Endothelial cell (in vitro differentiated cells): Measurements from ENCODE around the gene POLE. TPM values are rescaled to one million over a fixed set of nuclear protein-coding genes. Genes with fewer than 3 reads are reported as not detected.

Experiments used
- DNase-seq: peaks from one replicate; pipeline ENCODE4 v3.0.0; 2021; ENCODE audit warnings: low spot score
- H3K27ac Mint-ChIP-seq: one replicate; pipeline ENCODE4 v1.8.0; 2021; ENCODE audit warnings: mixed read lengths, inconsistent platforms; ENCODE audit not compliant: unreplicated experiment
- H3K27me3 Mint-ChIP-seq: one replicate; pipeline ENCODE4 v1.8.0; 2021; ENCODE audit warnings: mild to moderate bottlenecking, moderate library complexity, mixed read lengths, inconsistent platforms; ENCODE audit not compliant: unreplicated experiment
- H3K36me3 Mint-ChIP-seq: one replicate; pipeline ENCODE4 v1.8.0; 2021; ENCODE audit warnings: mild to moderate bottlenecking, low read depth, mixed read lengths, inconsistent platforms; ENCODE audit not compliant: unreplicated experiment
- H3K4me1 Mint-ChIP-seq: one replicate; pipeline ENCODE4 v1.8.0; 2021; ENCODE audit warnings: mild to moderate bottlenecking, mixed read lengths, inconsistent platforms; ENCODE audit not compliant: unreplicated experiment
- H3K4me3 Mint-ChIP-seq: one replicate; pipeline ENCODE4 v1.8.0; 2021; ENCODE audit warnings: mild to moderate bottlenecking, mixed read lengths, inconsistent platforms; ENCODE audit not compliant: unreplicated experiment
- H3K9me3 Mint-ChIP-seq: one replicate; pipeline ENCODE4 v1.8.0; 2021; ENCODE audit warnings: mixed read lengths, inconsistent platforms; ENCODE audit not compliant: unreplicated experiment
- CTCF ChIP-seq: fragments of 200-600 bp; sonication (generic); IDR thresholded peaks from one replicate; pipeline ENCODE4 v1.5.0; 2021; ENCODE audit warnings: antibody characterized with exemption; ENCODE audit not compliant: unreplicated experiment
- total RNA-seq: library from RNA; stranded (reverse); fragmentation: NEBNext Ultra II Directional; extraction: Animal tissue kit (Norgen Biotek cat#: 25700); gene quantifications from one replicate; pipeline ENCODE4 v1.2.1, GENCODE V29; 2021; ENCODE audit not compliant: unreplicated experiment

POLE gene
- total RNA-seq, 1 donor from 2014 or later, result 137 TPM

GRCh38 chr12:132711080-132711843, 24.1 kb upstream of the POLE start:
- Mint-ChIP-seq H3K4me3 (peak overlapping the region; percentile 89), H3K4me1 (peaks cover 8% of the 10 kb centered on the region), H3K27me3 (peaks cover 17% of the 10 kb centered on the region), H3K27ac (no peak overlapping the region), H3K36me3 (peaks cover 15% of the 10 kb centered on the region), H3K9me3 (no peaks in the 10 kb centered on the region)
- peak; percentile 33 for DNase-seq
- TF ChIP-seq CTCF, result no peak

- peak; percentile 81 for DNase-seq
- Mint-ChIP-seq H3K27ac (peak within 1 kb of the TSS; percentile 92), H3K27me3 (peaks cover 17% of the 10 kb centered on the region), H3K9me3 (no peaks in the 10 kb centered on the region), H3K4me1 (peaks cover 8% of the 10 kb centered on the region), H3K36me3 (peaks cover 15% of the 10 kb centered on the region), H3K4me3 (peak within 1 kb of the TSS; percentile 98)
- no peak for TF ChIP-seq CTCF
Measured at GRCh38 chr12:132710405-132711079, 23.4 kb upstream of the POLE start, which contains the start of gene PGAM5. TSS of gene PGAM5 (plus strand) at chr12:132710842. CDS start at chr12:132710877, 35 bp downstream.

DNA sequence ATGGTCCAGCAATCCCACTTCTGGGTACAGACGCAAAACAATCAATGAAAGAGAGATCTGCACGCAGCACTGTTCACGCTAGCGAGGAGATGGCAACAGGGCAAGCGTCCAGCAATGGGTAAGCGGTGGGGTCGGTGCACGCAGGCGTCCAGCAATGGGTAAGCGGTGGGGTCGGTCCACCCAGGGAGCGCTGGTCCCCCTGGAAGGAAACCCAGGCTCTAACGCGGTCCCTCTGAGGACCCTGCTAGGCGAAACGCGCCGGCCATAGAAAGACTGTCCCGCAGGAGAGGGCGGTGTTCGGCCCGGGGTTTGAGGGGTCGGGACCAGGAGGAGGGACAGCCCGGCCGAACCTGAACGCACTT, 22.9 kb upstream of the POLE start:
- no peak for TF ChIP-seq CTCF
- Mint-ChIP-seq H3K36me3 (peaks cover 15% of the 10 kb centered on the region), H3K27ac (peak overlapping the region; percentile 92), H3K4me1 (peaks cover 8% of the 10 kb centered on the region), H3K4me3 (peak overlapping the region; percentile 98), H3K27me3 (peaks cover 17% of the 10 kb centered on the region), H3K9me3 (no peaks in the 10 kb centered on the region)
- DNase-seq, result peak; percentile 33

GRCh38 chr12:132708150-132708549, 21.0 kb upstream of the POLE start:
- Mint-ChIP-seq H3K27me3 (peaks cover 16% of the 10 kb centered on the region), H3K4me3 (peak overlapping the region; percentile 35)
- no peak for DNase-seq

More at GRCh38 chr12:132708150-132708549, 21.0 kb upstream of the POLE start:
- peaks cover 22% of the 10 kb centered on the region for H3K4me1 Mint-ChIP-seq
- TF ChIP-seq CTCF, result no peak
- peak overlapping the region; percentile 31 for H3K27ac Mint-ChIP-seq
- H3K36me3 Mint-ChIP-seq, result peaks cover 18% of the 10 kb centered on the region
- H3K9me3 Mint-ChIP-seq, result no peaks in the 10 kb centered on the region
